Urinary bladder (tissue), 4 donors: Measurements from ENCODE around the gene RBM47. TPM values are rescaled to one million over a fixed set of nuclear protein-coding genes. Genes with fewer than 3 reads are reported as not detected.
A peak's percentile ranks its signal among the peaks of the same experiment; 100 is the strongest.

Experiments used
- DNase-seq: peaks from one replicate; pipeline ENCODE4 v3.0.0-alpha.2; 2015; ENCODE audit errors: extremely low spot score
- H3K27ac ChIP-seq: one replicate; pipeline ENCODE4 v1.5.1; 2013; ENCODE audit warnings: low read depth, mild to moderate bottlenecking, moderate library complexity
- H3K36me3 ChIP-seq: one replicate; pipeline ENCODE4 v1.6.1; 2013; ENCODE audit warnings: mild to moderate bottlenecking, moderate library complexity; ENCODE audit not compliant: insufficient read depth
- H3K4me1 ChIP-seq: one replicate; pipeline ENCODE4 v1.6.1; 2013; ENCODE audit warnings: mild to moderate bottlenecking, moderate library complexity; ENCODE audit not compliant: insufficient read depth
- H3K4me3 ChIP-seq: one replicate; pipeline ENCODE4 v1.5.1; 2013; ENCODE audit warnings: low read depth, low read length
- WGBS: extraction: QIAGEN DNeasy Blood & Tissue Kit; methylation state at CpG from one replicate; pipeline ENCODE4 v1.1.7; 2013; 5-methylcytosine and 5-hydroxymethylcytosine counted together
- polyA plus RNA-seq: library from polyadenylated mRNA; stranded (reverse); fragments of 200-250 nt; gene quantifications from one replicate; pipeline ENCODE4 v1.2.3, GENCODE V29; 2013
- total RNA-seq: library from RNA; depleted of rRNA; stranded (reverse); fragments of >200 nt; gene quantifications from one replicate; pipeline ENCODE4 v1.2.3, GENCODE V29; 2014
- donor health status: healthy with polysubstance abuse.
- donor health status: healthy.

RBM47 gene
- total and polyA plus RNA-seq, 2 donors: 7.6 to 18.6 TPM

GRCh38 chr4:40514497-40514951, 115.1 kb downstream of the RBM47 start:
- 71% methylated on average over 11 of the region's 11 CpGs for WGBS
- H3K36me3 ChIP-seq: no peaks in the 10 kb centered on the region
- peak; percentile 15 for DNase-seq
- no peak overlapping the region for H3K27ac ChIP-seq
- H3K4me3 ChIP-seq: no peak overlapping the region
- no peaks in the 10 kb centered on the region for H3K4me1 ChIP-seq

- DNase-seq: no peak
- Histone ChIP-seq H3K4me3 (no peak overlapping the region), H3K36me3 (no peaks in the 10 kb centered on the region), H3K27ac (no peak overlapping the region), H3K4me1 (no peaks in the 10 kb centered on the region)
- WGBS: 80% methylated on average over 9 of the region's 9 CpGs
These were observed 118.5 kb downstream of the RBM47 start for GRCh38 chr4:40511036-40511614.

- WGBS: 83% methylated on average over 11 of the region's 11 CpGs
- H3K4me1 ChIP-seq: no peaks in the 10 kb centered on the region
- no peak overlapping the region for H3K4me3 ChIP-seq
- no peak overlapping the region for H3K27ac ChIP-seq
- no peaks in the 10 kb centered on the region for H3K36me3 ChIP-seq
- no peak for DNase-seq
These were observed 121.7 kb downstream of the RBM47 start for GRCh38 chr4:40507977-40508376.

GRCh38 chr4:40506492-40506891, 123.2 kb downstream of the RBM47 start:
- no peak overlapping the region for H3K4me3 ChIP-seq
- H3K4me1 ChIP-seq: no peaks in the 10 kb centered on the region
- 85% methylated on average over 3 of the region's 3 CpGs for WGBS
- no peaks in the 10 kb centered on the region for H3K36me3 ChIP-seq
- no peak overlapping the region for H3K27ac ChIP-seq
- DNase-seq: no peak

DNA sequence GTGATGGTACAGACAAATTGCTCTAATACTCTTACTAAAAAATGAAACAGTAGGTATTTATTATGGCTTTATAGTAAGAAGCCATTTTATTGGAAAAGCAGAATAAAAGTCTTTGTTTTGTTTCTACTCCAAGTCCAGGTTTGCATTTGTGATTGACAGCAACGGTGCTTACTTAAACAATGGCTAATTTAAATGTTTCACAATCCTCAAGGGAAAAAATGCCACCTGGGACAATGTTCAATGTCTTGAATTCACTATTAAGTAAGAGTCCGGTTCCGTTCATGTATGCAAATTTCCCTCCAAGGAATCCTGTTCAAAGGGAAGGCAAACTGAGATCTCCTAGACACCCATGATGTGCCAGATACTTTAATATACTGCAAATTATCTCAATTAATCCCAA, 123.6 kb downstream of the RBM47 start:
- no peak overlapping the region for H3K27ac ChIP-seq
- 63% methylated on average over 3 of the region's 3 CpGs for WGBS
- no peaks in the 10 kb centered on the region for H3K4me1 ChIP-seq
- no peaks in the 10 kb centered on the region for H3K36me3 ChIP-seq
- H3K4me3 ChIP-seq: no peak overlapping the region
- no peak for DNase-seq

GRCh38 chr4:40502934-40503333, 126.7 kb downstream of the RBM47 start:
- no peaks in the 10 kb centered on the region for H3K4me1 ChIP-seq
- DNase-seq: no peak
- no peak overlapping the region for H3K4me3 ChIP-seq
- 91% methylated on average over 1 of the region's 1 CpG for WGBS
- H3K36me3 ChIP-seq: no peaks in the 10 kb centered on the region
- no peak overlapping the region for H3K27ac ChIP-seq

DNA sequence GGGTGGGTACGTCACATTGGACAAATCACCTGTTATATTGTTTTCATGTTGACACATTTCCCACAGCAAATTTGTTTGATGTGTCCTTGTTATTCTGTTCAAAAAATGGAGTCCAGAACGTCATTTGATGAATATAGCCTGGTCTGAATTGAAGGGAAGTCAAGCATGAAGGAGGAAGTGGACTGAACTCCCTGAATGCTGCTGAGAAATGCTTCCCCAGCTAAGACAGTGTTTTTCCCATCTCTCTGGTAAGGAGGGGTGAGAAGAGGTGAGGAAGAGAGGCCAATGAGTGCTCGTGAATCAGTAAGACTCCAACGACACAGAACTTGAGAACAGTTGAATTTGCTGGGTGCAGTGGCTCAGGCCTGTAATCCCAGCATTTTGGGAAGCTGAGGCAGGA, 127.4 kb downstream of the RBM47 start:
- H3K4me3 ChIP-seq: no peak overlapping the region
- no peak overlapping the region for H3K27ac ChIP-seq
- WGBS: 74% methylated on average over 4 of the region's 4 CpGs
- no peaks in the 10 kb centered on the region for H3K36me3 ChIP-seq
- no peak for DNase-seq
- H3K4me1 ChIP-seq: no peaks in the 10 kb centered on the region

GRCh38 chr4:40500781-40501180, 128.9 kb downstream of the RBM47 start:
- whole genome bisulfite sequencing: 81% methylated on average over 6 of the region's 6 CpGs
- Histone ChIP-seq H3K36me3 (no peaks in the 10 kb centered on the region), H3K27ac (no peak overlapping the region), H3K4me1 (no peaks in the 10 kb centered on the region), H3K4me3 (no peak overlapping the region)
- no peak for DNase-seq

- H3K27ac ChIP-seq: no peak overlapping the region
- H3K4me3 ChIP-seq: no peak overlapping the region
- 68% methylated on average over 3 of the region's 3 CpGs for WGBS
- DNase-seq: no peak
- H3K36me3 ChIP-seq: no peaks in the 10 kb centered on the region
- no peaks in the 10 kb centered on the region for H3K4me1 ChIP-seq
These were observed 136.5 kb downstream of the RBM47 start for GRCh38 chr4:40493160-40493559.

DNA sequence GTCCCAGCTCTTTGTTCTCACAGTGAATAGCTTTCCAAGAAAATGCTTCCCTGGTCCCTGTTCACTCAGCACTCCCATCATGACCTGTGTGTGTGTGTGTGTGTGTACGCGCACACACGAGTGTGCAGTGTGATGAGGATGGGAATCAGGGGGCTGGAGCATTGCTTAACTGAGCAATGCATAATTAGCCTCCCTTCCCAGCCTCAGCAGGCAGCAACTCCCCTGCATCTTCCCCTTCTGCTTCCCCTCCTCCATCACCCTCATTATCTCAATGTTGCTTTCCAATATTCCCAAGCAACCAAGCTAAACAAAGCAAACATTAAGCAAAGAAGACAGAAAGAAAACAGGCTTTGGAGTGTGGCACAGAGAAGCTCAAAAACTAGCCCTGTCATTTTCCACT, 137.0 kb downstream of the RBM47 start:
- no peaks in the 10 kb centered on the region for H3K36me3 ChIP-seq
- no peaks in the 10 kb centered on the region for H3K4me1 ChIP-seq
- DNase-seq: no peak
- 79% methylated on average over 3 of the region's 3 CpGs for WGBS
- H3K27ac ChIP-seq: no peak overlapping the region
- no peak overlapping the region for H3K4me3 ChIP-seq

DNA sequence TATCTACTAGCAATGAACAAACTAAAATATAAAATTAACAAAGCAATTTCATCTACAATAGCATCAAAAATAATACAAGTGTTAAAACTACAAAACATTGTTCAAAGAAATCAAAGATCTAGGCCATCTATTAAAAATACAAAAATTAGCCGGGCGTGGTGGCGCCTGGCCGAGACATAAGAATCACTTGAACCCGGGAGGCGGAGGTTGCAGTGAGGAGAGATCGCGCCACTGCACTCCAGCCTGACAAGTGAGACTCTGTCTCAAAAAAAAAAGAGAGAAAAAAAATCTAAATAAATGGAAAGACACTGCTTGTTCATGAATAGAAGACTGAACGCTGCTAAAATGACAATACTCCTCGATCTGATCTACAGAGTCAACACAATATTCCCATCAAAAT, 139.2 kb downstream of the RBM47 start:
- WGBS: 94% methylated on average over 10 of the region's 10 CpGs

DNA sequence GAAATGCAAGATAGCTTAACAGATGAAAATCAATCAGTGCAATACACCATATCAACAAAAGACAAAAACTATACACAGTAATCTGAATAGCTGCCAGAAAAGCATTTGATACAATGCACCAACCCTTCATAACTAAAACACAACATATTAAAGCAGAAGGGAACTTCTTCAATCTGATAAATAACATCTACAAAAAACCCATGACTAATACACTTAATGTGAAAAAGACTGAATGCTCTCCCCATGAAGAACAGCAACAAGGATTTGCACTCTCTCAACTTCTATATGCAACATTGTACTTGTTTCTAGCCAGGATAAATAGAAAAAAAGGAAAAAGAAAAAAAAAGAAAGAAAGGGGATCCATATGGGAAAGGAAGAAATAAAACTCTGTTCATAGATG, 139.7 kb downstream of the RBM47 start:
- Histone ChIP-seq H3K4me3 (no peak overlapping the region), H3K4me1 (no peaks in the 10 kb centered on the region), H3K36me3 (peaks cover under 1% of the 10 kb centered on the region), H3K27ac (no peak overlapping the region)
- no peak for DNase-seq

More for the DNA sequence above, 139.2 kb downstream of the RBM47 start:
- Histone ChIP-seq H3K4me3 (no peak overlapping the region), H3K4me1 (no peaks in the 10 kb centered on the region), H3K36me3 (no peaks in the 10 kb centered on the region), H3K27ac (no peak overlapping the region)
- no peak for DNase-seq

- no peaks in the 10 kb centered on the region for H3K4me1 ChIP-seq
These were observed 143.1 kb downstream of the RBM47 start for GRCh38 chr4:40486534-40486933.

DNA sequence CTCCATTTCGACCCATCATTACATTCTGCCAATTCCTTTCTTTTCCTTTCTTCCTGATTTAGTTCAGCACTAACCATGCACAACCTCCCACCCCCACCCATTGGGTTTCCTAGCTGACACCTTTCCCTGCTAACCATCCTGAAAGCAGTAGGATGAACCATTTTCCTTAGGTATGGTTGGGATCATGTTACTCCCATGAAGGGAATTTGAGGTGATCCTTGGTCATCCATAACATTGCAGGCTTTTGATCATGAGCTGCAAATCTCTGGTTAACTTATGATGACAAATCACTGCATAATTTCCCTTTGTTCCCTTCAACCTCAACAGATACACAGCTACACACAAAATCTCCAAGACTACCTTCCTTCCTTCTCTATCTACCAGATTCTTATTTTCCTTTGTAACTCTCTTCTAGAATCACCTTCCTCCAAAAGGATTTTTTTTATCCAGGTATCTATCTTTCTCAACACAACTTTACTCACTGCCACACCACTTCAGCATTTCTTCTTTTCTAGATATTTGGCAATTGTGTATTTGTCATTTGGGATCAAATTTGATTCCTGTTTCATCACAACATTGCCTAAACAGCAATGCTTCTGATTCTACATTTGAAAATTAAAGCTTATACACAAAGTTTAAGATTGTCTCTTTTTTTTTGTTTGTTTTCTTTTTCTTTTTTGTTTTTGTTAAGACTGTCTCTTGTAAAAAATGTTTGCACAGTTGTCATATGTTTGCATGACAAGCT, 145.1 kb downstream of the RBM47 start:
- WGBS: 88% methylated on average over 1 of the region's 1 CpG
- Histone ChIP-seq H3K36me3 (peaks cover 2% of the 10 kb centered on the region), H3K27ac (no peak overlapping the region), H3K4me1 (no peaks in the 10 kb centered on the region), H3K4me3 (no peak overlapping the region)
- no peak for DNase-seq

More at GRCh38 chr4:40486534-40486933, 143.1 kb downstream of the RBM47 start:
- Histone ChIP-seq H3K4me3 (no peak overlapping the region), H3K27ac (no peak overlapping the region), H3K36me3 (peaks cover 2% of the 10 kb centered on the region)
- no peak for DNase-seq
- WGBS: 87% methylated on average over 1 of the region's 1 CpG
